Spleen (tissue), 11 donors: Measurements from ENCODE around the gene PTPRO. TPM values are rescaled to one million over a fixed set of nuclear protein-coding genes. Genes with fewer than 3 reads are reported as not detected.

Source experiments
- DNase-seq: peaks from one replicate; pipeline ENCODE4 v3.0.0-alpha.2; 2020
- H3K27ac ChIP-seq, 8 donors: fragments of 200-600 bp; sonication (generic) in 7 of 8; 1 replicate in 4 of 8; 2 replicates in 4 of 8; pipeline versions ENCODE4 v1.5.0 to v1.8.0; 2016 to 2021; ENCODE audit warnings: inconsistent platforms in 4 of 8, mild to moderate bottlenecking in 4 of 8, moderate library complexity in 1 of 8
- H3K27me3 ChIP-seq, 7 donors: fragments of 200-600 bp; sonication (generic) in 6 of 7; replicated peaks in 1 of 7; 1 replicate in 4 of 7; 2 replicates in 3 of 7; pipeline versions ENCODE4 v1.5.0 to v1.8.0; 2016 to 2021; ENCODE audit warnings: inconsistent platforms in 3 of 7, mild to moderate bottlenecking in 1 of 7
- H3K36me3 ChIP-seq, 6 donors: fragments of 200-600 bp; sonication (generic) in 5 of 6; 1 replicate in 4 of 6; 2 replicates in 2 of 6; pipeline versions ENCODE4 v1.5.0 to v1.8.0; 2016 to 2021; ENCODE audit warnings: inconsistent platforms in 2 of 6
- H3K4me1 ChIP-seq, 6 donors: fragments of 200-600 bp; sonication (generic) in 5 of 6; 1 replicate in 3 of 6; 2 replicates in 3 of 6; pipeline versions ENCODE4 v1.5.0 to v1.8.0; 2016 to 2021; ENCODE audit warnings: inconsistent platforms in 3 of 6
- H3K4me3 ChIP-seq, 8 donors: fragments of 200-600 bp; sonication (generic) in 7 of 8; 1 replicate in 4 of 8; 2 replicates in 4 of 8; pipeline versions ENCODE4 v1.5.0 to v1.8.0; 2016 to 2021; ENCODE audit warnings: inconsistent platforms in 4 of 8, mild to moderate bottlenecking in 4 of 8, moderate library complexity in 2 of 8
- H3K9me3 ChIP-seq, 8 donors: fragments of 200-600 bp; sonication (generic) in 7 of 8; 1 replicate in 4 of 8; 2 replicates in 4 of 8; pipeline versions ENCODE4 v1.5.0 to v1.8.0; 2016 to 2021; ENCODE audit warnings: inconsistent platforms in 4 of 8
- CTCF ChIP-seq, 11 experiments: fragments of 200-600 bp in 7 of 11; fragments of 450-650 bp in 4 of 11; sonication (generic) in 4 of 11; IDR thresholded peaks in 8 of 11; conservative IDR thresholded peaks in 3 of 11; 1 replicate in 7 of 11; 2 replicates in 4 of 11; pipeline versions ENCODE4 v1.4.0 to v1.8.0; 2016 to 2021; ENCODE audit warnings: antibody characterized with exemption in 11 of 11, inconsistent platforms in 4 of 11, mild to moderate bottlenecking in 1 of 11
- POLR2A ChIP-seq, 3 donors: fragments of 450-650 bp; IDR thresholded peaks; one replicate each; pipeline ENCODE4 v1.5.1; 2017; ENCODE audit warnings: antibody characterized with exemption in 3 of 3, mild to moderate bottlenecking in 1 of 3
- POLR2AphosphoS5 ChIP-seq, 3 donors: sonication (generic); formaldehyde crosslinking; IDR thresholded peaks; one replicate each; pipeline ENCODE4 v1.5.1; 2017; ENCODE audit warnings: antibody characterized with exemption in 3 of 3
- WGBS, 5 donors: extraction: QIAGEN DNeasy Blood & Tissue Kit in 3 of 5; methylation state at CpG; one replicate each; pipeline versions ENCODE4 v1.1.5 to v1.1.7; 2013 to 2018; 5-methylcytosine and 5-hydroxymethylcytosine counted together
- intact Hi-C: fragments of 100-400 bp; cut with DNase I; formaldehyde crosslinking; loops from one replicate; pipeline ENCODE4 v1.15.0; 2023; ENCODE audit warnings: low total_unique reads
- polyA plus RNA-seq, 3 donors: library from polyadenylated mRNA; stranded (reverse); fragments of 200-250 nt; gene quantifications; one replicate each; pipeline ENCODE4 v1.2.1, GENCODE V29; 2013
- total RNA-seq, 7 donors: library from RNA; depleted of rRNA in 3 of 7; stranded (reverse); fragments of >200 nt in 3 of 7; fragmentation: NEBNext Ultra II Directional in 4 of 7; extraction: Animal tissue kit (Norgen Biotek cat#: 25700) in 4 of 7; gene quantifications; one replicate each; pipeline versions ENCODE4 v1.1.0 to v1.2.1, GENCODE V29; 2016 to 2021
- donor health status: healthy with polysubstance abuse.
- donor health status: DM: no; HTN: no; CAD: no; lungs with moderate emphysema.
- donor health status: DM: no; HTN: no; CAD: no.
- donor health status: Bipolar disorder and iron deficiency.
- donor health status: healthy.
- donor health status: DM: no; HTN: no; CAD: no.
- donor health status: DM: yes; HTN: yes; CAD: no.

Gene PTPRO
- total and polyA plus RNA-seq, 10 donors = 2.3 to 12.2 (median 5.6) TPM

- no peaks in the 10 kb centered on the region for H3K9me3 ChIP-seq
- peaks cover 3 to 11% (median 8%) of the 10 kb centered on the region in 6 donors for H3K4me1 ChIP-seq
- WGBS, 5 donors = 10 to 22% (median 18%) methylated on average over 16 of the region's 16 CpGs
- no peak overlapping the region for H3K27ac ChIP-seq
- TF ChIP-seq CTCF (IDR thresholded peaks at IDR 0.05 in 8 of 11, conservative IDR thresholded peaks at IDR 0.05 in 3 of 11) = peak; percentile 66 to 89 (median 85)
- no peak for TF ChIP-seq POLR2AphosphoS5 (IDR thresholded peaks at IDR 0.05)
- DNase-seq = peak; percentile 77
- peaks cover 0 to 31% (median 0%) of the 10 kb centered on the region in 6 donors for H3K36me3 ChIP-seq
- peaks cover 0 to 13% (median 0%) of the 10 kb centered on the region in 7 donors for H3K27me3 ChIP-seq
- intact Hi-C loops = loop anchor here (5.0 kb wide), 1 partner anchor 267 kb away; no protein-coding TSS in a partner anchor
- peak overlapping the region in 3 of 8 donors; percentile 1 to 49 (median 15) for H3K4me3 ChIP-seq
Observed at GRCh38 chr12:15590180-15590826, 268.0 kb downstream of the PTPRO start.

GRCh38 chr12:15591811-15592210 lies 269.5 kb downstream of the PTPRO start:
- Histone ChIP-seq H3K9me3 (no peaks in the 10 kb centered on the region), H3K4me3 (no peak overlapping the region), H3K4me1 (peaks cover 3 to 15% (median 11%) of the 10 kb centered on the region in 6 donors), H3K27me3 (peaks cover 0 to 13% (median 0%) of the 10 kb centered on the region in 7 donors), H3K27ac (no peak overlapping the region), H3K36me3 (peaks cover 0 to 25% (median 0%) of the 10 kb centered on the region in 6 donors)
- TF ChIP-seq POLR2AphosphoS5 (IDR thresholded peaks at IDR 0.05) (no peak), CTCF (IDR thresholded peaks at IDR 0.05 in 8 of 11, conservative IDR thresholded peaks at IDR 0.05 in 3 of 11) (no peak), POLR2A (IDR thresholded peaks at IDR 0.05) (no peak)
- WGBS, 5 donors = 88 to 94% (median 92%) methylated on average over 5 of the region's 5 CpGs
- intact Hi-C loops = loop anchor here (5.0 kb wide), 1 partner anchor 265 kb away; no protein-coding TSS in a partner anchor
- no peak for DNase-seq

GRCh38 chr12:15592934-15593333 lies 270.6 kb downstream of the PTPRO start:
- no peak for DNase-seq
- Histone ChIP-seq H3K36me3 (peaks cover 0 to 13% (median 0%) of the 10 kb centered on the region in 6 donors), H3K9me3 (no peaks in the 10 kb centered on the region), H3K4me1 (peaks cover 3 to 24% (median 11%) of the 10 kb centered on the region in 6 donors), H3K27me3 (peaks cover 0 to 13% (median 0%) of the 10 kb centered on the region in 7 donors), H3K4me3 (no peak overlapping the region), H3K27ac (no peak overlapping the region)
- TF ChIP-seq CTCF (IDR thresholded peaks at IDR 0.05 in 8 of 11, conservative IDR thresholded peaks at IDR 0.05 in 3 of 11) (no peak), POLR2A (IDR thresholded peaks at IDR 0.05) (no peak), POLR2AphosphoS5 (IDR thresholded peaks at IDR 0.05) (no peak)
- WGBS, 5 donors = 72 to 86% (median 80%) methylated on average over 4 of the region's 4 CpGs
- intact Hi-C loops = loop anchor here (5.0 kb wide), 1 partner anchor 264 kb away; no protein-coding TSS in a partner anchor

GRCh38 chr12:15596174-15596573 lies 273.9 kb downstream of the PTPRO start:
- peak overlapping the region in 5 of 8 donors; percentile 7 to 46 (median 23) for H3K27ac ChIP-seq

More at GRCh38 chr12:15596174-15596573, 273.9 kb downstream of the PTPRO start:
- Histone ChIP-seq H3K4me1 (peaks cover 0 to 36% (median 6%) of the 10 kb centered on the region in 6 donors), H3K27me3 (peaks cover 0 to 6% (median 0%) of the 10 kb centered on the region in 7 donors), H3K36me3 (peaks cover 0 to 10% (median 0%) of the 10 kb centered on the region in 6 donors), H3K4me3 (no peak overlapping the region), H3K9me3 (no peaks in the 10 kb centered on the region)
- no peak for DNase-seq
- TF ChIP-seq POLR2A (IDR thresholded peaks at IDR 0.05) (no peak), POLR2AphosphoS5 (IDR thresholded peaks at IDR 0.05) (no peak), CTCF (IDR thresholded peaks at IDR 0.05 in 8 of 11, conservative IDR thresholded peaks at IDR 0.05 in 3 of 11) (no peak)
- 44 to 69% (median 58%) methylated on average over 5 of the region's 5 CpGs for WGBS, 5 donors
- intact Hi-C loops = no loop called here
